ENCODE measurements around the gene NUP188. TPM values are rescaled to one million over a fixed set of nuclear protein-coding genes. Genes with fewer than 3 reads are reported as not detected.

The NUP188 gene
- total RNA-seq, 1 experiment from 2014 or later: 52.0 TPM

GRCh38 chr9:128940271-128940921 lies 7.1 kb upstream of the NUP188 start:
- no peaks in the 10 kb centered on the region for H3K36me3 ChIP-seq (ENCODE audit: low read depth, low read length)
- H3F3A ChIP-seq (ENCODE audit: low read length, unreplicated experiment): no peaks in the 10 kb centered on the region
- no peaks in the 10 kb centered on the region for H3K9me2 ChIP-seq (replicated peaks; ENCODE audit: low read length)
- no peak overlapping the region for H3K27ac ChIP-seq (ENCODE audit: low read length)
- no peak overlapping the region for H3K9ac ChIP-seq (ENCODE audit: low read length)
- intact Hi-C loops (cut with micrococcal nuclease): no loop called here
- no peak overlapping the region for H3K4me2 ChIP-seq (ENCODE audit: low read length)
- no peaks in the 10 kb centered on the region for H3K27me3 ChIP-seq (ENCODE audit: low read length)
- TF ChIP-seq, protein P1, sequence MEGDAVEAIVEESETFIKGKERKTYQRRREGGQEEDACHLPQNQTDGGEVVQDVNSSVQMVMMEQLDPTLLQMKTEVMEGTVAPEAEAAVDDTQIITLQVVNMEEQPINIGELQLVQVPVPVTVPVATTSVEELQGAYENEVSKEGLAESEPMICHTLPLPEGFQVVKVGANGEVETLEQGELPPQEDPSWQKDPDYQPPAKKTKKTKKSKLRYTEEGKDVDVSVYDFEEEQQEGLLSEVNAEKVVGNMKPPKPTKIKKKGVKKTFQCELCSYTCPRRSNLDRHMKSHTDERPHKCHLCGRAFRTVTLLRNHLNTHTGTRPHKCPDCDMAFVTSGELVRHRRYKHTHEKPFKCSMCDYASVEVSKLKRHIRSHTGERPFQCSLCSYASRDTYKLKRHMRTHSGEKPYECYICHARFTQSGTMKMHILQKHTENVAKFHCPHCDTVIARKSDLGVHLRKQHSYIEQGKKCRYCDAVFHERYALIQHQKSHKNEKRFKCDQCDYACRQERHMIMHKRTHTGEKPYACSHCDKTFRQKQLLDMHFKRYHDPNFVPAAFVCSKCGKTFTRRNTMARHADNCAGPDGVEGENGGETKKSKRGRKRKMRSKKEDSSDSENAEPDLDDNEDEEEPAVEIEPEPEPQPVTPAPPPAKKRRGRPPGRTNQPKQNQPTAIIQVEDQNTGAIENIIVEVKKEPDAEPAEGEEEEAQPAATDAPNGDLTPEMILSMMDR (conservative IDR thresholded peaks at IDR 0.05; ENCODE audit: low read depth, low read length): no peak
- no peak for TF ChIP-seq EZH2 (IDR thresholded peaks at IDR 0.05; ENCODE audit: low read length, unreplicated experiment)
- TF ChIP-seq EZH2phosphoT487 (IDR thresholded peaks at IDR 0.05; ENCODE audit: borderline replicate concordance, low read length): no peak
- no peaks in the 10 kb centered on the region for H3K9me3 ChIP-seq (ENCODE audit: low read length)
- H4K20me1 ChIP-seq (ENCODE audit: low read length): no peaks in the 10 kb centered on the region
- no TSS peak for BruUV-seq (replicated peaks)
- no peaks in the 10 kb centered on the region for H3K4me1 ChIP-seq (ENCODE audit: insufficient read depth, low read length)
- DNase-seq (no peak), ATAC-seq (no peak)
- CTCF ChIA-PET: no interaction called here
- POLR2A ChIA-PET (ENCODE audit: unreplicated experiment): no interaction called here
- no peak overlapping the region for H2AFZ ChIP-seq (ENCODE audit: low read length)
- no peak overlapping the region for H3K4me3 ChIP-seq (ENCODE audit: low read length)
- peaks cover under 1% of the 10 kb centered on the region; the same call in 1 of the 2 replicates for H3K79me2 ChIP-seq (ENCODE audit: low read length)

DNA sequence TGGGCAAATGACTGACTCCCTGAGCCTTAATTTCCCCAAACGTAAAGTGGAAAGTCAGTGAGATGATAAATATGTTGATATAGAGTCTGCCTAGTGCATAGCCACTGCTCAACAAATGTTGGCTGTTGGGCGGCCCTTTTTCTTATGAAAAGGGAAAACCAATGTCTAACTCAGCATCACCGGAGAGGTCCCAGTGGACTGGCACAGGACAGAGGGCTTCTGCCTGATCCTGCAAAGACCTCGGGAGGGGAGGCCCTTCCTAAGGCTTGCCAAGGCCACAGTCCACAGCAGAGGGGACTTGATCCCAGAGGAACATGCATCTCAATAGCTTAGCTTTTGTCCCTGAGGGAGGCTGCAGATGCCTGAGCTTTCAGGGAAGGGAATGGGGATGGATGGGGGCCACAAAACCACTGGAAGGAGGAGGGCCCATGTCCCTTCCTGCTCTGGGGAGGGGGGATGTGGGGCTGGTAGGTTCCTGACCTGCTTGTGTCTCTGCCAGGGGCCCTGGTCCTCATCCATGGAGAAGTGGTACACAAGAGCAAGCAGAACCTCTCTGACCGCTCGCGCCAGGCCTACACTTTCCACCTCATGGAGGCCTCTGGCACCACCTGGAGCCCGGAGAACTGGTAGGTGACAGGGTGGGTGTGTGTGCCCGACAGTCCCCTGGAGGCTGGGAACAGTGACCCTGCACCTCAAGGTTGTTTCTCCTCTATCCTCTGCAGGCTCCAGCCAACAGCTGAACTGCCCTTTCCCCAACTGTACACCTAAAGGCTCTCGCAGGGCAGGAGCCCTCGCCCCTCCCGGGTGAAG lies 6.3 kb upstream of the NUP188 start:
- Histone ChIP-seq H3K4me1 (ENCODE audit: insufficient read depth, low read length) (no peaks in the 10 kb centered on the region), H3K79me2 (ENCODE audit: low read length) (peaks cover 8% of the 10 kb centered on the region), H2AFZ (ENCODE audit: low read length) (no peak overlapping the region), H3F3A (ENCODE audit: low read length, unreplicated experiment) (no peaks in the 10 kb centered on the region), H3K36me3 (ENCODE audit: low read depth, low read length) (no peaks in the 10 kb centered on the region), H3K4me2 (ENCODE audit: low read length) (no peak overlapping the region), H3K9ac (ENCODE audit: low read length) (no peak overlapping the region), H3K27ac (ENCODE audit: low read length) (no peak overlapping the region), H3K27me3 (ENCODE audit: low read length) (no peaks in the 10 kb centered on the region), H3K4me3 (ENCODE audit: low read length) (no peak overlapping the region), H3K9me2 (replicated peaks; ENCODE audit: low read length) (no peaks in the 10 kb centered on the region), H4K20me1 (ENCODE audit: low read length) (no peaks in the 10 kb centered on the region), H3K9me3 (ENCODE audit: low read length) (no peaks in the 10 kb centered on the region)
- no TSS peak for BruUV-seq (replicated peaks)
- ATAC-seq (no peak), DNase-seq (no peak)
- POLR2A ChIA-PET (ENCODE audit: unreplicated experiment): no interaction called here
- CTCF ChIA-PET: no interaction called here
- intact Hi-C loops (cut with micrococcal nuclease): no loop called here
- TF ChIP-seq EZH2phosphoT487 (IDR thresholded peaks at IDR 0.05; ENCODE audit: borderline replicate concordance, low read length) (no peak), EZH2 (IDR thresholded peaks at IDR 0.05; ENCODE audit: low read length, unreplicated experiment) (no peak)
- TF ChIP-seq, protein P1 (conservative IDR thresholded peaks at IDR 0.05; ENCODE audit: low read depth, low read length): no peak
